NOMO-1 treated with DMSO at 0.1 percent for 48 hours (cell line): Measurements from ENCODE around the gene TJP1.
"Not testable (repeated sequence)": the region's sequence is repeated elsewhere in the genome, so short reads cannot be mapped to it uniquely, and the experiment has no call there.

Experiments
- DNase-seq: peaks from one replicate; lab custom pipeline; 2025; ENCODE audit not compliant: unreplicated experiment; lab: John Stamatoyannopoulos, UW

The TJP1 gene

GRCh38 chr15:29756358-29757267, 65.7 kb downstream of the TJP1 start:
- no peak for DNase-seq

DNA sequence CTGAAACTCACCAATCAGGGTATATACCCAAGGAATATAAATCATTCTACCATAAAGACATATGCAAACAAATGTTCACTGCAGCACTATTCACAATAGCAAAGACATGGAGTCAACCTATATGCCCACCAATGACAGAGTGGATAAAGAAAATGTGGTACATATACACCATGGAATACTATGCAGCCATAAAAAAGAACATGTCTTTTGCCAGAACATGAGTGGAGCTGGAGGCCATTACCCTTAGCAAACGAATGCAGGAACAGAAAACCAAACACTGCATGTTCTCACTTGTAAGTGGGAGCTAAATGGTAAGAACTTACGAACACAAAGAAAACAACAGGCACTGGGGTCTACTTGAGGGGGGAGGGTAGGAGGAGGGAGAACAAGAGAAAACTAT, 68.3 kb downstream of the TJP1 start:
- not testable (repeated sequence) for DNase-seq

DNA sequence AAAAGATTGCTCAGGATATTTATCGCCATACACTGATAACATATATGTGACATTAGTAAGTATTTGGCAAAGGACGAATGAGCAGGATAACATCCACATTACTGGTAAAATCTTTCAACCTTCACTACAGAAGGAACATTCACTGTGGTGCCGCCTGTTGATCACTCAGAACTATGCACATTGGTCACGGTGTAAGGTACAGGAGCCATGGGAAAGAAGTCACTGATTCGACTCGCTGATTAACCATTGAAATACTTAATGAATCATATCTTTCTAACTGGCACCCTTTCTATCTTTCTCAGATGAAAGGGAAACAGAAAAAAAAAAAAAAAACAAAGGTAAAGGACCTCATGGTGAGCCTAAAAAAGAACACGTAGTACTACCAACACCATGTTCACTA, 68.8 kb downstream of the TJP1 start:
- DNase-seq = no peak

DNA sequence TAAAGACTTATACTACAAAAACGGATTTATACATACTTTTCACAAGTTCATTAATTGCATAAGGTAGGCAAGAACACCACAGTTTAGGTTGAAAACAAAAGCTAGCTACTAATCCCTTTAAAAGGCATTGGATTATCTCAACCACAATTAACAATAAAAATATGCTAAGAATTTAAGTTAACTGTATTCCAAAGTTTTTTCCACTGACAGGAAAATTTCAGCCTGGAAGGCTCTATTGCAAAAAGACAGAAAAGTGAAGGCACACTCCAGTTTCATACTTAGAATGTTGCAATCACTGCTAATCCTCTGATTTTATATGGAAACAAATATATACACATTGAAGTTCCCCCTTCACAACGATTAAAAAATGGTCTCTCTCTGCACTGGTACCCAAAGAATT, 71.5 kb downstream of the TJP1 start:
- DNase-seq = no peak

- DNase-seq = no peak
Measured at GRCh38 chr15:29749365-29750086, 72.7 kb downstream of the TJP1 start.

- no peak for DNase-seq
Measured at GRCh38 chr15:29747837-29748417, 74.3 kb downstream of the TJP1 start.

- no peak for DNase-seq
Measured at GRCh38 chr15:29743475-29743874, 78.8 kb downstream of the TJP1 start.

DNA sequence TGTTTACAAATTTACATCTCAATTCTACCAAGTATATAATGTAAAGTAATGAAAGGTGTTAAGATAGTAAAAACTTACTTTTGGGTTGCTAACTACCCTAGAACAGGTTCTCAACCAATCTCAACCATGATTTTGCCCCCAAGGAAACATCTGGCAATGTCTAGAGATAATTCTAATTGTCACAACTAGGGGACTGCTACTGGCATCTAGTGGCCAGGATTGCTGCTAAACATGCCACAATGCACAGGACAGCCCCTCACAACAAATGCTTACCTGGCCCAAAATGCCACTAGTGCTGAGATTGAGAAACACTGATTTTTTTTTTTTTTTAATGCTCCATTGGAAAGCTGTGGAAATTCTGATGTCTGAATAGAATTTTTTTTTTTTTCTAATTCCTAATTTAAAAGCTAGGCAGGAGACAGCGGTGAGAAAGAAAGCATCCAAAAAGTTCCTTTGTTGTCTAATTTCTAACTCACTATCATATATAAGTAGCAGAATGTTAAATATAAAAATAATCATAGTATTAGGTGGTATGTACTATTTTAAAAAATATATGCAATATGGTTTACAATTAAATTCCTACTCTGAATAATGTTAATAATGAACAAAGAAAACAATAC, 81.5 kb downstream of the TJP1 start:
- DNase-seq = no peak

- DNase-seq = no peak
Measured at GRCh38 chr15:29736744-29737020, 85.6 kb downstream of the TJP1 start.

GRCh38 chr15:29736012-29736743, 86.1 kb downstream of the TJP1 start:
- DNase-seq = no peak

DNA sequence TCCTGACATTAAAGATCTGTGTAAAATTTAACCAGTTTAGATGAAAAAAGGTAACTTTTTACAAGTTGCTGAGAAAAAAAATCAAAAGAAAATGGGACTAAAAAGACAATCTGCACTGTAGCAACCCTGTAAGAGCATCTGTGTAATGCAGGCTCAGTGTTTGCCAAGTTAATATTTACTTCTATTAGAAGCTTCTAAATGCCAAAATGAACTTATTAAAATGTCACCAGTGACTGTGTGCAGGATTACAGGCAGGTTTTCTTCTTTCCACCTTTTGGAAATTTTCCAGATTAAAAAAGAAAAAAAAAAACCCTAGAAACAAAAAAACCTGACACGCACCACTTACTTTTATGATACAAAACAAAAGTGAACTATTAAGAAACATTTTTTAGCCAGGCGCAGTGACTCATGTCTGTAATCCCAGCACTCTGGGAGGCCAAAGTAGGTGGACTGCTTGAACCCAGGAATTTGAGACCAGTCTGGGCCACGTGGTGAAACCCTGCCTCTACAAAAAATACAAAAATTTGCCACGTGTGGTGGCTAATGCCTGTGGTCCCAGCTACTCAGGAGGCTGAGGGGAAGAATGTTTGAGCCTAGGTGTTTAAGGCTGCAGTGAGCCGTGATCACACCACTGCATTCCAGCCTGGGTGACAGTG, 87.2 kb downstream of the TJP1 start:
- no peak for DNase-seq

DNA sequence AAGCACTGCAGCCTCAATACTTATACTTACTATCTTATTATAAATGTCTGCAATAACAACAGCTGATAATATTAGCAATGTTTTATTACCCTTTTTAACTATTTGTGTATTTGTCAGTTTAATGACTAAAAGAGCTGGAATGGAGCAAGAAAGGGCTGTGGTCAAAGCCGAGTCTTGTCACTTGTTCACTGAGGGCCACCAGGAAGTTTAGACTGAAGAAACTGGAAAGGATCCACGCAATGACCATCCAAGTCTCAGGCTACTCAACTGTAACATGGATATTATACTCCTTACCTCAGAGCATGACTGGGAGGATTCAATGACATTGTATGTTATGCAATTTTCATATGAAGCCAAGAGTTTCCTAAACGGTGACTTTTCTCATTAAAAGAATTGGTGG, 90.4 kb downstream of the TJP1 start:
- no peak for DNase-seq

DNA sequence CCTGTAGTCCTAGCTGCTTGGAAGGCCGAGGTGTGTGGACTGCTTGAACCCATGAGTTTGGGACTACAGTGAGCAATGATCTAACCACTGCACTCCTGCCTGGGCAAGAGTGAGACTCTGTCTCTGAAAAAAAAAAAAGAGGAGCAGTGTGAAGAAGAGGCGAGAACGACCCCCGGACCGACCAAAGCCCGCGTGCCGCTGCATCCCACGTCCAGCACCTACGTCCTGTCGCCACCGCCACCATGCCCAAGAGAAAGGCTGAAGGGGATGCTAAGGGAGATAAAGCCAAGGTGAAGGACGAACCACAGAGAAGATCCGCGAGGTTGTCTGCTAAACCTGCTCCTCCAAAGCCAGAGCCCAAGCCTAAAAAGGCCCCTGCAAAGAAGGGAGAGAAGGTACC, 91.8 kb downstream of the TJP1 start:
- not testable (repeated sequence) for DNase-seq

DNA sequence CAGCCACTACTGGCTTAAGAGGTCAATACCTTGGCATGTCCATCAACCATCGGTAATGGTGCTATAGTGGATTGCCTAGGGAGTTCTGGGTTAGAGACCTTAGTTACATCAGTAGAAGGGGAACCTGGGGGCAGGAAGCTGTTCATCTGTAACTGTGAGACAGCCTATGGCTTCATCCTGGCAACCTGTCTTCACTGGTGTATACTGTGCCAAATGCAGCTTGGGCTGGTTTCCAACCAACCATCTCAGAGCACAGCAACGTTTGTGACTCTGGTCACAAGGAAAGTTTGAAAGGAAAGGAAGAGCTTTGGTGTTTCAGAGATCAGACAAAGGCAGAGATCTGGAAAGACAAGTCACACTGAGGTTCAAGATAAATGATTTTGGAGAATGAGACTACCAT, 93.8 kb downstream of the TJP1 start:
- no peak for DNase-seq

- no peak for DNase-seq
Measured at GRCh38 chr15:29727871-29728270, 94.4 kb downstream of the TJP1 start.

DNA sequence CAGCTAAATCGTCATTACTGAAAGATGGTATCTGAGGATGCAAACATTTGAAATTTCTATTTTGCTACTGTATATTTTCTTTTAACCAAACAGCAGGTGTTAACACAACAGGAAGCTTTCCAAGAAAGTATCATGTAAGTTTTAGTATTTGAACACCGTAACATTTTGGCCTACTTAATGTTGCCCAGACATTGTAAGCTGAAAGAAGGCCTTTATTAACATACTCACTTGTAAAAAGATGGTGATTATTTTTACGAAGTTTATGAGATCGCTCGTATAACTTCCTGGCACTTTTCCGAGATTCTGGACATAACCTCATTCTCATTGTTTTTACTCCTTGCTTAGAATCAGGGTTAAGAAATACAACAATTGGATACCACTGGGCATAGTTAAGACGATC, 95.7 kb downstream of the TJP1 start:
- DNase-seq = no peak

GRCh38 chr15:29724026-29724425, 98.2 kb downstream of the TJP1 start:
- DNase-seq = no peak

GRCh38 chr15:29713784-29714183, 108.5 kb downstream of the TJP1 start:
- no peak for DNase-seq

- no peak for DNase-seq
Measured at GRCh38 chr15:29712149-29712885, 110.0 kb downstream of the TJP1 start.

DNA sequence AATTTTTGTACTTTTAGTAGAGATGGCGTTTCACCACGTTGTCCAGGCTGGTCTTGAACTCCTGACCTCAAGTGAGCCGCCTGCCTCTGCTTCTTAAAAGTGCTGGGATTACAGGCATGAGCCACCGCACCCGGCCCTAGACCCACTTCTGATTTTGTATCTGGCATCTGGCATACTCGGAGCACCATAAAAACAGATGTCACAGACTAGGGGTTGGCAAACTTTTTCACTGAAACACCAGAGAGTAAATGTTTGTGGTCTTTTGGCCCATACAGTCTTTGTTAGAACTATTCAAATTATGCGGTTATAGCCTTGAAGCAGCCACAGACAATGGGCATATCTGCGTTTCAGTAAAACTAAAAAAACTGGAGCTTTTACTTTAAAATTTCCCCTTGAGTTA, 110.7 kb downstream of the TJP1 start:
- no peak for DNase-seq
